Sigmoid colon (tissue), 7 donors: ENCODE measurements around the gene ADD1. TPM values are rescaled to one million over a fixed set of nuclear protein-coding genes. Genes with fewer than 3 reads are reported as not detected.

ENCODE experiments used
- DNase-seq: peaks from one replicate; pipeline ENCODE4 v3.0.0-alpha.2; 2019
- H3K27ac ChIP-seq, 4 donors: fragments of 200-600 bp; sonication (generic); one replicate each; pipeline ENCODE4 v1.5.1; 2016 to 2019; ENCODE audit warnings: mild to moderate bottlenecking in 1 of 4
- H3K27me3 ChIP-seq, 3 donors: fragments of 200-600 bp; sonication (generic); one replicate each; pipeline ENCODE4 v1.5.1; 2019; ENCODE audit warnings: mild to moderate bottlenecking in 1 of 3
- H3K36me3 ChIP-seq, 4 donors: fragments of 200-600 bp; sonication (generic); one replicate each; pipeline ENCODE4 v1.5.1; 2016 to 2019
- H3K4me1 ChIP-seq, 4 donors: fragments of 200-600 bp; sonication (generic); one replicate each; pipeline ENCODE4 v1.5.1; 2017 to 2019
- H3K4me3 ChIP-seq, 4 donors: fragments of 200-600 bp; sonication (generic); one replicate each; pipeline ENCODE4 v1.5.1; 2017 to 2019; ENCODE audit warnings: mild to moderate bottlenecking in 2 of 4, moderate library complexity in 1 of 4
- H3K9me3 ChIP-seq, 4 donors: fragments of 200-600 bp in 3 of 4; sonication (generic) in 3 of 4; one replicate each; pipeline versions ENCODE4 v1.5.1 to v1.6.1; 2013 to 2019
- CTCF ChIP-seq, 4 experiments: fragments of 450-650 bp in 3 of 4; fragments of 200-600 bp in 1 of 4; IDR thresholded peaks; one replicate each; pipeline ENCODE4 v1.5.1; 2016 to 2019; ENCODE audit warnings: antibody characterized with exemption in 4 of 4, mild to moderate bottlenecking in 3 of 4, moderate library complexity in 2 of 4
- EP300 ChIP-seq, 4 donors: sonication (generic); formaldehyde crosslinking; IDR thresholded peaks; one replicate each; pipeline ENCODE4 v1.6.1; 2017; ENCODE audit warnings: antibody characterized with exemption in 4 of 4
- POLR2A ChIP-seq, 2 donors: fragments of 450-650 bp; IDR thresholded peaks; one replicate each; pipeline ENCODE4 v1.6.1; 2016; ENCODE audit warnings: antibody characterized with exemption in 2 of 2, mild to moderate bottlenecking in 2 of 2, moderate library complexity in 2 of 2
- POLR2AphosphoS5 ChIP-seq, 4 donors: sonication (generic); formaldehyde crosslinking; IDR thresholded peaks; one replicate each; pipeline ENCODE4 v1.6.1; 2017; ENCODE audit warnings: antibody characterized with exemption in 4 of 4
- WGBS, 2 donors: extraction: QIAGEN DNeasy Blood & Tissue Kit; methylation state at CpG; one replicate each; pipeline ENCODE4 v1.1.7; 2013; 5-methylcytosine and 5-hydroxymethylcytosine counted together
- intact Hi-C: fragments of 100-400 bp; cut with DNase I; formaldehyde crosslinking; loops from one replicate; pipeline ENCODE4 v1.15.1; 2023
- polyA plus RNA-seq, 3 donors: library from polyadenylated mRNA; stranded (reverse); fragments of 200-250 nt; gene quantifications; one replicate each; pipeline ENCODE4 v1.2.3, GENCODE V29; 2013
- total RNA-seq, 4 donors: library from RNA; depleted of rRNA; stranded (reverse); fragments of >200 nt; gene quantifications; one replicate each; pipeline ENCODE4 v1.1.0, GENCODE V29; 2016
- donor health status: healthy with polysubstance abuse.
- donor health status: Bipolar disorder and iron deficiency.
- donor health status: healthy.

ADD1 gene
- total and polyA plus RNA-seq, 7 donors = 113 to 378 (median 166) TPM

- no peaks in the 10 kb centered on the region for H3K9me3 ChIP-seq
- WGBS, 2 donors = 89 to 93% methylated on average over 7 of the region's 7 CpGs
Measured at GRCh38 chr4:2833671-2834000, 10.0 kb upstream of the ADD1 start.

GRCh38 chr4:2834001-2834921, 9.4 kb upstream of the ADD1 start:
- intact Hi-C loops = no loop called here
- H3K9me3 ChIP-seq = no peaks in the 10 kb centered on the region
- WGBS, 2 donors = 85 to 87% methylated on average over 13 of the region's 13 CpGs
- DNase-seq = peak; percentile 56
- H3K27ac ChIP-seq = no peak overlapping the region
- H3K4me1 ChIP-seq = peaks cover 0 to 19% (median 17%) of the 10 kb centered on the region in 4 donors
- TF ChIP-seq CTCF (IDR thresholded peaks at IDR 0.05) (no peak), POLR2A (IDR thresholded peaks at IDR 0.05) (no peak), POLR2AphosphoS5 (IDR thresholded peaks at IDR 0.05) (no peak), EP300 (IDR thresholded peaks at IDR 0.05) (no peak)
- H3K27me3 ChIP-seq = no peaks in the 10 kb centered on the region
- H3K36me3 ChIP-seq = peaks cover 0 to 44% (median 9%) of the 10 kb centered on the region in 4 donors
- H3K4me3 ChIP-seq = no peak overlapping the region

More at GRCh38 chr4:2833671-2834000, 10.0 kb upstream of the ADD1 start:
- no peak overlapping the region for H3K27ac ChIP-seq
- peaks cover 0 to 45% (median 9%) of the 10 kb centered on the region in 4 donors for H3K36me3 ChIP-seq
- intact Hi-C loops = no loop called here
- peak; percentile 50 for DNase-seq
- H3K27me3 ChIP-seq = no peaks in the 10 kb centered on the region
- peaks cover 0 to 19% (median 15%) of the 10 kb centered on the region in 4 donors for H3K4me1 ChIP-seq
- TF ChIP-seq POLR2AphosphoS5 (IDR thresholded peaks at IDR 0.05) (no peak), CTCF (IDR thresholded peaks at IDR 0.05) (no peak), POLR2A (IDR thresholded peaks at IDR 0.05) (no peak), EP300 (IDR thresholded peaks at IDR 0.05) (no peak)
- H3K4me3 ChIP-seq = no peak overlapping the region

GRCh38 chr4:2835978-2836377, 7.7 kb upstream of the ADD1 start:
- TF ChIP-seq CTCF (IDR thresholded peaks at IDR 0.05) (no peak), EP300 (IDR thresholded peaks at IDR 0.05) (no peak), POLR2A (IDR thresholded peaks at IDR 0.05) (no peak), POLR2AphosphoS5 (IDR thresholded peaks at IDR 0.05) (no peak)
- peak; percentile 58 for DNase-seq
- Histone ChIP-seq H3K4me1 (peaks cover 0 to 19% (median 17%) of the 10 kb centered on the region in 4 donors), H3K27me3 (no peaks in the 10 kb centered on the region), H3K4me3 (no peak overlapping the region), H3K9me3 (no peaks in the 10 kb centered on the region), H3K36me3 (peaks cover 0 to 35% (median 4%) of the 10 kb centered on the region in 4 donors), H3K27ac (no peak overlapping the region)
- WGBS, 2 donors = 86 to 92% methylated on average over 8 of the region's 8 CpGs
- intact Hi-C loops = no loop called here

DNA sequence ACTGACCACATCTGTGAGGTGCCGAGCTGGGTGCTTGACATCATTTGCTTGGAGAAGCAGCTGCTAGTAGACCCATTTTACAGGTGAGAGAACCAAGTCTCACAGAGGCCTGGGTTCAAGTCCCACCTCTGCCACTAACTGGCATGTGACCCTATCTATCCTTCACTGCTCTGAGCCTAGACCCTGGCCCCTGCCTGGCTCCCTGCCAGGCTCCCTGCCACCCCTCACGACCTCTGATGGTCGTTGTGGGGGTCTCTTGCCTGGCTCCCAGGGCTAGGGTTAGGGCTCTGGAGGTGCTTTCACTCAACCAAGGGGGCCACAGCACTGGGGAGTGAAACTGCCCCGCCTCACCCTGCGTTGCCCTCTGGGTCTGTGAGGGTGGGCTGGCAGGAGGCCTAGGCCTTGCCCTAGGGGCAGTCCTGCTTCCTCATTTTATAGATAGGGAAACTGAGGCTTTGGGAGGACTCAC, 7.2 kb upstream of the ADD1 start:
- Histone ChIP-seq H3K27ac (peak overlapping the region in 1 of 4 donors; percentile 39), H3K27me3 (no peaks in the 10 kb centered on the region), H3K36me3 (peaks cover 0 to 31% (median 4%) of the 10 kb centered on the region in 4 donors), H3K9me3 (no peaks in the 10 kb centered on the region), H3K4me3 (no peak overlapping the region), H3K4me1 (peaks cover 0 to 19% (median 17%) of the 10 kb centered on the region in 4 donors)
- intact Hi-C loops = no loop called here
- WGBS, 2 donors = 77 to 78% methylated on average over 5 of the region's 5 CpGs
- DNase-seq = peak; percentile 62
- TF ChIP-seq EP300 (IDR thresholded peaks at IDR 0.05) (no peak), POLR2AphosphoS5 (IDR thresholded peaks at IDR 0.05) (no peak), CTCF (IDR thresholded peaks at IDR 0.05) (no peak), POLR2A (IDR thresholded peaks at IDR 0.05) (no peak)
